Heart left ventricle (tissue), 16 donors: ENCODE results near the gene SLC38A7. TPM values are rescaled to one million over a fixed set of nuclear protein-coding genes. Genes with fewer than 3 reads are reported as not detected.
A peak's percentile ranks its signal among the peaks of the same experiment; 100 is the strongest.
"Not testable (repeated sequence)": the region's sequence is repeated elsewhere in the genome, so short reads cannot be mapped to it uniquely, and the experiment has no call there.

Experiments
- ATAC-seq, 4 donors: fragments of 200-7000 bp; cut with Tn5 transposase; one replicate each; pipeline ENCODE4 v1.9.1; 2020 to 2022; ENCODE audit warnings: moderate library complexity in 4 of 4, mild to moderate bottlenecking in 3 of 4, moderate number of reproducible peaks in 1 of 4
- DNase-seq, 5 donors: peaks; one replicate each; pipeline ENCODE4 v3.0.0-alpha.2; 2020
- H3K27ac ChIP-seq, 12 donors: fragments of 200-600 bp; sonication (generic) in 4 of 12; one replicate each; pipeline versions ENCODE4 v1.5.0 to v1.8.0; 2016 to 2022; ENCODE audit warnings: mild to moderate bottlenecking in 2 of 12
- H3K27me3 ChIP-seq, 9 donors: fragments of 200-600 bp; sonication (generic) in 2 of 9; one replicate each; pipeline versions ENCODE4 v1.5.1 to v1.8.0; 2016 to 2022; ENCODE audit warnings: mild to moderate bottlenecking in 3 of 9
- H3K36me3 ChIP-seq, 9 donors: fragments of 200-600 bp; sonication (generic) in 2 of 9; one replicate each; pipeline versions ENCODE4 v1.5.0 to v1.8.0; 2018 to 2022; ENCODE audit warnings: mild to moderate bottlenecking in 2 of 9
- H3K4me1 ChIP-seq, 12 donors: fragments of 200-600 bp; sonication (generic) in 4 of 12; one replicate each; pipeline versions ENCODE4 v1.5.0 to v1.8.0; 2016 to 2022; ENCODE audit warnings: mild to moderate bottlenecking in 3 of 12
- H3K4me3 ChIP-seq, 12 donors: fragments of 200-600 bp; sonication (generic) in 4 of 12; one replicate each; pipeline versions ENCODE4 v1.5.0 to v1.8.0; 2017 to 2022; ENCODE audit warnings: mild to moderate bottlenecking in 9 of 12, moderate library complexity in 4 of 12
- H3K9me3 ChIP-seq, 12 donors: fragments of 200-600 bp; sonication (generic) in 4 of 12; one replicate each; pipeline versions ENCODE4 v1.5.0 to v1.8.0; 2016 to 2022; ENCODE audit warnings: mild to moderate bottlenecking in 1 of 12
- POLR2A ChIP-seq, 2 donors: fragments of 450-650 bp; IDR thresholded peaks; one replicate each; pipeline ENCODE4 v1.6.1; 2017; ENCODE audit warnings: antibody characterized with exemption in 2 of 2, mild to moderate bottlenecking in 2 of 2, moderate library complexity in 2 of 2
- WGBS, 4 donors: extraction: QIAGEN DNeasy Blood & Tissue Kit in 2 of 4; methylation state at CpG; one replicate each; pipeline versions ENCODE4 v1.1.5 to v1.1.7; 2013 to 2018; 5-methylcytosine and 5-hydroxymethylcytosine counted together
- intact Hi-C, 10 donors: fragments of 100-400 bp; cut with DNase I; formaldehyde crosslinking; loops; one replicate each; pipeline versions ENCODE4 v1.11.1 to v1.14.2; 2022
- polyA plus RNA-seq, 2 donors: library from polyadenylated mRNA; stranded (reverse); fragments of 200-250 nt; gene quantifications; one replicate each; pipeline ENCODE4 v1.2.3, GENCODE V29; 2013
- total RNA-seq, 9 donors: library from RNA; depleted of rRNA in 2 of 9; stranded (reverse); fragments of >200 nt in 2 of 9; fragmentation: NEBNext Ultra II Directional in 3 of 9; extraction: Animal tissue kit (Norgen Biotek cat#: 25700) in 3 of 9; gene quantifications; one replicate each; pipeline versions ENCODE4 v1.1.0 to v1.2.4, GENCODE V29; 2016 to 2023
- TF ChIP-seq, protein P1 (sequence below), 12 donors: fragments of 200-600 bp; sonication (generic) in 4 of 12; IDR thresholded peaks; one replicate each; pipeline versions ENCODE4 v1.5.0 to v1.8.0; 2018 to 2022; ENCODE audit warnings: antibody characterized with exemption in 12 of 12, mild to moderate bottlenecking in 5 of 12
- donor health status: ischemic (EF 13 %, LVEDD 7.1; RV severe dilation, severe dysfunction).
- donor health status: healthy with polysubstance abuse.
- donor health status: DM: no; HTN: yes; CAD: no.
- donor health status: DM: no; HTN: no; CAD: no.
- donor health status: ischemic (EF 25% LVEDD 6.9; RV normal size, moderate dysfunction).
- donor health status: ischemic (EF 25% LVEDD 5.7; RV mildly dilated, moderate dysfunction).
- donor health status: healthy.
- donor health status: DM: yes; HTN: yes; CAD: no.
- donor health status: ischemic (EF 35%, LVEDD 5.7; RV mildly dilated, moderate dysfunction).
- donor health status: nonischemic (EF 11% LVEDD 7.7; RV severe dilation, severe dysfunction).
- donor health status: DM: yes; HTN: yes; CAD: no.
- donor health status: PGD.
- donor health status: ischemic (EF 29% LVEDD 5.4; RV normal size, mild dysfunction).
- donor health status: nonischemic (EF 23%, LVEDD 6.1; RV moderate dilation, normal function).

Gene SLC38A7
- total and polyA plus RNA-seq, 11 donors: 18.4 to 38.8 (median 30.4) TPM

DNA sequence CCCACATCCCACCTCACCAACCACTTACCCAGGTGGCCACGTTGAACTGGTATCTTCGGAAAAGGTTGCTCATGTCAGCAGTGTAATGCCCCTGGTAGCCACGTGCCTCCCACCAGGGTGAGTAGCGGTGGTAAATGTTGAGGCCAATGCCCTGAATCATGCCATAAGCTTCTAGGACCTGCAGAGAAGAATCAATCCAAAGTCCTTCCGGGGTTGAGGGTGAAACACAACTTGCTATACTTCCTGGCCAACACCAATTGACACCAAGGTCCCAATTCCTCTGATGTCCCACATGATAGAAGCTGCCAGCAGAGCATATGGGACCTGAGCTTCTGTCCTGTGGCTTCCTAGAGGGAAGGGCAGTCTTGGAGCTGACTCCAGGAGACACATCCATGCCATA lies 43.6 kb downstream of the SLC38A7 start:
- DNase-seq (peak in 1 of 5 donors; percentile 1), ATAC-seq (no peak)
- intact Hi-C loops: no loop called here
- H3K4me1 ChIP-seq: no peaks in the 10 kb centered on the region
- TF ChIP-seq POLR2A (IDR thresholded peaks at IDR 0.05): no peak
- TF ChIP-seq, protein P1, sequence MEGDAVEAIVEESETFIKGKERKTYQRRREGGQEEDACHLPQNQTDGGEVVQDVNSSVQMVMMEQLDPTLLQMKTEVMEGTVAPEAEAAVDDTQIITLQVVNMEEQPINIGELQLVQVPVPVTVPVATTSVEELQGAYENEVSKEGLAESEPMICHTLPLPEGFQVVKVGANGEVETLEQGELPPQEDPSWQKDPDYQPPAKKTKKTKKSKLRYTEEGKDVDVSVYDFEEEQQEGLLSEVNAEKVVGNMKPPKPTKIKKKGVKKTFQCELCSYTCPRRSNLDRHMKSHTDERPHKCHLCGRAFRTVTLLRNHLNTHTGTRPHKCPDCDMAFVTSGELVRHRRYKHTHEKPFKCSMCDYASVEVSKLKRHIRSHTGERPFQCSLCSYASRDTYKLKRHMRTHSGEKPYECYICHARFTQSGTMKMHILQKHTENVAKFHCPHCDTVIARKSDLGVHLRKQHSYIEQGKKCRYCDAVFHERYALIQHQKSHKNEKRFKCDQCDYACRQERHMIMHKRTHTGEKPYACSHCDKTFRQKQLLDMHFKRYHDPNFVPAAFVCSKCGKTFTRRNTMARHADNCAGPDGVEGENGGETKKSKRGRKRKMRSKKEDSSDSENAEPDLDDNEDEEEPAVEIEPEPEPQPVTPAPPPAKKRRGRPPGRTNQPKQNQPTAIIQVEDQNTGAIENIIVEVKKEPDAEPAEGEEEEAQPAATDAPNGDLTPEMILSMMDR (IDR thresholded peaks at IDR 0.05): no peak
- no peaks in the 10 kb centered on the region for H3K9me3 ChIP-seq
- no peaks in the 10 kb centered on the region for H3K36me3 ChIP-seq
- WGBS, 4 donors: 81 to 94% (median 88%) methylated on average over 5 of the region's 5 CpGs
- no peak overlapping the region for H3K27ac ChIP-seq
- H3K27me3 ChIP-seq: no peaks in the 10 kb centered on the region
- no peak overlapping the region for H3K4me3 ChIP-seq

DNA sequence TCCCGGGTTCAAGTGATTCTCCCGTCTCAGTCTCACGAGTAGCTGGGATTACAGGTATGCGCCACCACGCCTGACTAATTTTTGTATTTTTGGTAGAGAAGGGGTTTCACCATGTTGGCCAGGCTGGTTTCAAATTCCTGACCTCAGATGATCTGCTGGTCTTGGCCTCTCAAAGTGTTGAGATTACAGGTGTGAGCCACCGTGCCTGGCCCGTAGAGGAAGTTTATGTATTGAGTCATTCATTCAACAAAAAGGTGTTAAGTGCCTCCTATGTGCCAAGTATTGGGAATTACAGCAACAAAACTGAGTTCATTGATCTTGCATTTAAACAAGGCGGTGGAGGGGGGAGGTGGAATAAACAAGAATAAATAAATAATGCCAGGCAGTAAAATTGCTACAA lies 44.7 kb downstream of the SLC38A7 start:
- DNase-seq (no peak), ATAC-seq (no peak)
- no peaks in the 10 kb centered on the region for H3K27me3 ChIP-seq
- intact Hi-C loops: loop anchor here in 5 of 10 donors (5.0 to 10.0 kb wide), 3 partner anchors 125 to 305 kb away; partner anchors contain the start of gene SETD6 (in 1 of the 5)
- 84 to 91% (median 88%) methylated on average over 8 of the region's 8 CpGs for WGBS, 4 donors
- no peaks in the 10 kb centered on the region for H3K4me1 ChIP-seq
- H3K27ac ChIP-seq: no peak overlapping the region
- TF ChIP-seq POLR2A (IDR thresholded peaks at IDR 0.05): no peak
- TF ChIP-seq, protein P1 (IDR thresholded peaks at IDR 0.05): no peak
- no peaks in the 10 kb centered on the region for H3K9me3 ChIP-seq
- no peak overlapping the region for H3K4me3 ChIP-seq
- H3K36me3 ChIP-seq: no peaks in the 10 kb centered on the region

DNA sequence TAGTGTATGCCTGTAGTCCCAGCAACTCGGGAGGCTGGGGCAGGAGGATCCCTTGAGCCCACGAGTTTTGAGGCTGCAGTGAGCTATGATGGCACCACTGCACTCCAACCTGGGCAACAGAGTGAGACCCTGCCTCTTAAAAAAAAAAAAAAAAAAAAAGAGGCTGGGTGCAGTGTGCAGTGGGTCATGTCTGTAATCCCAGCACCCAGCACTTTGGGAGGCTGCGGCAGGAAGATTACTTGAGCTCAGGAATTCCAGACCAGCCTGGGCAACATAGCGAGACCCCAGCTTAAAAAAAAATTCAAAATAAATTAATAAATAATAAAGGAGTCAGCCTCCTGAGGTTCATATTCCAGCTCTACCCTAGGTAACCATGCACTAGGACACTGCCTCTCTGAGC lies 45.3 kb downstream of the SLC38A7 start:
- TF ChIP-seq, protein P1 (IDR thresholded peaks at IDR 0.05): no peak
- TF ChIP-seq POLR2A (IDR thresholded peaks at IDR 0.05): no peak
- ATAC-seq (no peak), DNase-seq (no peak)
- 87 to 91% (median 91%) methylated on average over 4 of the region's 4 CpGs for WGBS, 4 donors
- intact Hi-C loops: loop anchor here in 5 of 10 donors (5.0 to 10.0 kb wide), 3 partner anchors 124 to 304 kb away; partner anchors contain the start of gene SETD6 (in 1 of the 5)
- Histone ChIP-seq H3K36me3 (no peaks in the 10 kb centered on the region), H3K4me3 (no peak overlapping the region), H3K9me3 (no peaks in the 10 kb centered on the region), H3K4me1 (no peaks in the 10 kb centered on the region), H3K27me3 (no peaks in the 10 kb centered on the region), H3K27ac (no peak overlapping the region)

- H3K36me3 ChIP-seq: no peaks in the 10 kb centered on the region
- peak; percentile 67 to 92 (median 84) for ATAC-seq
- peak overlapping the region in 1 of 12 donors; percentile 66 for H3K27ac ChIP-seq
- intact Hi-C loops: loop anchor here in 5 of 10 donors (5.0 to 10.0 kb wide), 3 partner anchors 124 to 304 kb away; partner anchors contain the start of gene SETD6 (in 1 of the 5)
- H3K27me3 ChIP-seq: no peaks in the 10 kb centered on the region
- peak in 4 of 5 donors; percentile 20 to 52 (median 36) for DNase-seq
- H3K4me1 ChIP-seq: no peaks in the 10 kb centered on the region
- H3K4me3 ChIP-seq: no peak overlapping the region
- 58 to 69% (median 63%) methylated on average over 8 of the region's 8 CpGs for WGBS, 4 donors
- H3K9me3 ChIP-seq: no peaks in the 10 kb centered on the region
- TF ChIP-seq, protein P1 (IDR thresholded peaks at IDR 0.05): peak; percentile 11 to 47 (median 30)
- no peak for TF ChIP-seq POLR2A (IDR thresholded peaks at IDR 0.05)
Measured at GRCh38 chr16:58638148-58639036, 46.2 kb downstream of the SLC38A7 start.

DNA sequence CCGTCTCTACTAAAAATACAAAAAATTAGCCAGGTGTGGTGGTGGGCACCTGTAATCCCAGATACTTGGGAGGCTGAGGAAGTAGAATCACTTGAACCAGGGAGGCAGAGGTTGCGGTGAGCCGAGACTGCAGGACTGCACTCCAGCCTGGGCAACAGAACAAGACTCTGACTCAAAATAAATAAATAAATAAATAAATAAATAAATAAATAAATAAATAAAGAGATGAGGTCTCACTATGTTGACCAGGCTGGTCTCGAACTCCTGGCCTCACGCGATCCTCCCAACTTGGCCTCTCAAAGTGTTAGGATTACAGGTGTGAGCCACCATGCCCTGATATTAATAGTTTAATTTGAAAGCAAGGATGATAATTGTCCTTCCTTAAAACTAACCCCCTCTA lies 47.5 kb downstream of the SLC38A7 start:
- not testable (repeated sequence) for H3K27me3 ChIP-seq, DNase-seq, H3K36me3 ChIP-seq, H3K4me1 ChIP-seq, H3K9me3 ChIP-seq, ATAC-seq, H3K4me3 ChIP-seq
- whole genome bisulfite sequencing, 4 donors: 93 to 99% (median 96%) methylated on average over 6 of the region's 6 CpGs
- intact Hi-C loops: loop anchor here in 5 of 10 donors (5.0 to 10.0 kb wide), 3 partner anchors 122 to 302 kb away; partner anchors contain the start of gene SETD6 (in 1 of the 5)
- peak overlapping the region in 1 of 12 donors; percentile 66 for H3K27ac ChIP-seq
